GM12891 (cell line): ENCODE data around the gene SLC6A19.

ENCODE experiments used
- POLR2A ChIP-seq: IDR thresholded peaks from 2 replicates; pipeline ENCODE4 v1.6.1; 2011; ENCODE audit warnings: low read depth, low read length, control low read depth
- POLR2AphosphoS5 ChIP-seq: IDR thresholded peaks from 2 replicates; pipeline ENCODE4 v1.6.1; 2011; ENCODE audit warnings: low read depth, low read length, control low read depth
- TAF1 ChIP-seq: IDR thresholded peaks from 2 replicates; pipeline ENCODE4 v1.6.1; 2011; ENCODE audit warnings: low read depth, low read length, control low read depth

DNA sequence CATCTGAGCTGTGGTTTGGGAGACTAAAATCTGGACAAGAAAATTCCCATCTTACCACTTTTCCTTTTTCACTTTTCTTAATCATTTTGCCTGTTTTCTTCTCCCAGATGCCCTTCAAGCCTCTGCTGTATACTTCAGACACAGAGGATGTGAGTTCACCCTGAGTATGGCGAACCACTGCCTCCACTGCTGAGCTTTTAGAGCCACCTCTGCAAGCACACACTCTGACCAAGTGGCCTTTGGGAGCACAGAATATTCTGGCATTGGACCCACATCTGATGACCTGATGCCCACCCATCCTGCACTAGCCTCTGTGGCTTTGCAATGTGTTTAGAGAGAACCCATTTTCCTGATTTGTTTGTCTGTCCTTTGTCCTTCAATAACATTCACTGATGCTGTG lies 61.0 kb downstream of the SLC6A19 start:
- TF ChIP-seq POLR2A (no peak), POLR2AphosphoS5 (no peak), TAF1 (no peak)
